ENCODE measurements around the gene PDGFRB.

PDGFRB gene

DNA sequence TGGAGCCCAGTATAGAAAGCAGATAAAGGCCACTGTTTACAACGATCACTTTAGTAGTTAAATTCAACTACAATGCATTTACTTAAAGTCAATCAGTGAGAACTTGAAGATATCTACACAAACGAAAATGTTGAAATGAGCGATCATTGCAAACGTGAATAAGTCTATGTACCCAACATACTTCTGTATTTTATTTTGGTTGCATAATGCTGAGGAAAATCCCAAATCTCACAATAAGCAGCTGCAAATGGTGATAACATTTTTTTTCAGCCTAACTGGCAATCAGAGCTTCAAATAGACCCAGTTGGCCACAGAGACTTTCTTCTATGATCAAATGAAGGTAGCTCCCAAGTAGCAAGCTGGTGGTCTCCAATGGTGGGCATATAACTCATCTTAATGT lies 32.1 kb downstream of the PDGFRB start (continued):
- TF ChIP-seq, protein P1, sequence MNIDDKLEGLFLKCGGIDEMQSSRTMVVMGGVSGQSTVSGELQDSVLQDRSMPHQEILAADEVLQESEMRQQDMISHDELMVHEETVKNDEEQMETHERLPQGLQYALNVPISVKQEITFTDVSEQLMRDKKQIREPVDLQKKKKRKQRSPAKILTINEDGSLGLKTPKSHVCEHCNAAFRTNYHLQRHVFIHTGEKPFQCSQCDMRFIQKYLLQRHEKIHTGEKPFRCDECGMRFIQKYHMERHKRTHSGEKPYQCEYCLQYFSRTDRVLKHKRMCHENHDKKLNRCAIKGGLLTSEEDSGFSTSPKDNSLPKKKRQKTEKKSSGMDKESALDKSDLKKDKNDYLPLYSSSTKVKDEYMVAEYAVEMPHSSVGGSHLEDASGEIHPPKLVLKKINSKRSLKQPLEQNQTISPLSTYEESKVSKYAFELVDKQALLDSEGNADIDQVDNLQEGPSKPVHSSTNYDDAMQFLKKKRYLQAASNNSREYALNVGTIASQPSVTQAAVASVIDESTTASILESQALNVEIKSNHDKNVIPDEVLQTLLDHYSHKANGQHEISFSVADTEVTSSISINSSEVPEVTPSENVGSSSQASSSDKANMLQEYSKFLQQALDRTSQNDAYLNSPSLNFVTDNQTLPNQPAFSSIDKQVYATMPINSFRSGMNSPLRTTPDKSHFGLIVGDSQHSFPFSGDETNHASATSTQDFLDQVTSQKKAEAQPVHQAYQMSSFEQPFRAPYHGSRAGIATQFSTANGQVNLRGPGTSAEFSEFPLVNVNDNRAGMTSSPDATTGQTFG (tag by site-specific recombination; IDR thresholded peaks at IDR 0.05; ENCODE audit: borderline replicate concordance), result no peak
- TF ChIP-seq, protein P2, sequence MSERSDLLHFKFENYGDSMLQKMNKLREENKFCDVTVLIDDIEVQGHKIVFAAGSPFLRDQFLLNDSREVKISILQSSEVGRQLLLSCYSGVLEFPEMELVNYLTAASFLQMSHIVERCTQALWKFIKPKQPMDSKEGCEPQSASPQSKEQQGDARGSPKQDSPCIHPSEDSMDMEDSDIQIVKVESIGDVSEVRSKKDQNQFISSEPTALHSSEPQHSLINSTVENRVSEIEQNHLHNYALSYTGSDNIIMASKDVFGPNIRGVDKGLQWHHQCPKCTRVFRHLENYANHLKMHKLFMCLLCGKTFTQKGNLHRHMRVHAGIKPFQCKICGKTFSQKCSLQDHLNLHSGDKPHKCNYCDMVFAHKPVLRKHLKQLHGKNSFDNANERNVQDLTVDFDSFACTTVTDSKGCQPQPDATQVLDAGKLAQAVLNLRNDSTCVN (tag by site-specific recombination; optimal IDR thresholded peaks at IDR 0.05), result no peak
- no peak for TF ChIP-seq ZNF677 (tag by site-specific recombination; IDR thresholded peaks at IDR 0.05)
- no peak for TF ChIP-seq BCL11A (tag by site-specific recombination; IDR thresholded peaks at IDR 0.05; ENCODE audit: low read depth)
- TF ChIP-seq ZNF585B (tag by site-specific recombination; IDR thresholded peaks at IDR 0.05), result no peak
- no peak for TF ChIP-seq ZNF10 (tag by site-specific recombination; IDR thresholded peaks at IDR 0.05)
- TF ChIP-seq, protein P3, sequence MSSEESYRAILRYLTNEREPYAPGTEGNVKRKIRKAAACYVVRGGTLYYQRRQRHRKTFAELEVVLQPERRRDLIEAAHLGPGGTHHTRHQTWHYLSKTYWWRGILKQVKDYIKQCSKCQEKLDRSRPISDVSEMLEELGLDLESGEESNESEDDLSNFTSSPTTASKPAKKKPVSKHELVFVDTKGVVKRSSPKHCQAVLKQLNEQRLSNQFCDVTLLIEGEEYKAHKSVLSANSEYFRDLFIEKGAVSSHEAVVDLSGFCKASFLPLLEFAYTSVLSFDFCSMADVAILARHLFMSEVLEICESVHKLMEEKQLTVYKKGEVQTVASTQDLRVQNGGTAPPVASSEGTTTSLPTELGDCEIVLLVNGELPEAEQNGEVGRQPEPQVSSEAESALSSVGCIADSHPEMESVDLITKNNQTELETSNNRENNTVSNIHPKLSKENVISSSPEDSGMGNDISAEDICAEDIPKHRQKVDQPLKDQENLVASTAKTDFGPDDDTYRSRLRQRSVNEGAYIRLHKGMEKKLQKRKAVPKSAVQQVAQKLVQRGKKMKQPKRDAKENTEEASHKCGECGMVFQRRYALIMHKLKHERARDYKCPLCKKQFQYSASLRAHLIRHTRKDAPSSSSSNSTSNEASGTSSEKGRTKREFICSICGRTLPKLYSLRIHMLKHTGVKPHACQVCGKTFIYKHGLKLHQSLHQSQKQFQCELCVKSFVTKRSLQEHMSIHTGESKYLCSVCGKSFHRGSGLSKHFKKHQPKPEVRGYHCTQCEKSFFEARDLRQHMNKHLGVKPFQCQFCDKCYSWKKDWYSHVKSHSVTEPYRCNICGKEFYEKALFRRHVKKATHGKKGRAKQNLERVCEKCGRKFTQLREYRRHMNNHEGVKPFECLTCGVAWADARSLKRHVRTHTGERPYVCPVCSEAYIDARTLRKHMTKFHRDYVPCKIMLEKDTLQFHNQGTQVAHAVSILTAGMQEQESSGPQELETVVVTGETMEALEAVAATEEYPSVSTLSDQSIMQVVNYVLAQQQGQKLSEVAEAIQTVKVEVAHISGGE (tag by site-specific recombination; conservative IDR thresholded peaks at IDR 0.05; ENCODE audit: low read depth), result no peak
- no peak for TF ChIP-seq ZNF202 (tag by site-specific recombination; IDR thresholded peaks at IDR 0.05; ENCODE audit: borderline replicate concordance)
- TF ChIP-seq ZNF335 (tag by site-specific recombination; conservative IDR thresholded peaks at IDR 0.05), result no peak
- no peak for TF ChIP-seq ZNF660 (tag by site-specific recombination; IDR thresholded peaks at IDR 0.05)
- TF ChIP-seq ZFHX2 (tag by site-specific recombination; conservative IDR thresholded peaks at IDR 0.05), result no peak
- TF ChIP-seq ZNF394 (tag by site-specific recombination; IDR thresholded peaks at IDR 0.05; ENCODE audit: borderline replicate concordance), result no peak

DNA sequence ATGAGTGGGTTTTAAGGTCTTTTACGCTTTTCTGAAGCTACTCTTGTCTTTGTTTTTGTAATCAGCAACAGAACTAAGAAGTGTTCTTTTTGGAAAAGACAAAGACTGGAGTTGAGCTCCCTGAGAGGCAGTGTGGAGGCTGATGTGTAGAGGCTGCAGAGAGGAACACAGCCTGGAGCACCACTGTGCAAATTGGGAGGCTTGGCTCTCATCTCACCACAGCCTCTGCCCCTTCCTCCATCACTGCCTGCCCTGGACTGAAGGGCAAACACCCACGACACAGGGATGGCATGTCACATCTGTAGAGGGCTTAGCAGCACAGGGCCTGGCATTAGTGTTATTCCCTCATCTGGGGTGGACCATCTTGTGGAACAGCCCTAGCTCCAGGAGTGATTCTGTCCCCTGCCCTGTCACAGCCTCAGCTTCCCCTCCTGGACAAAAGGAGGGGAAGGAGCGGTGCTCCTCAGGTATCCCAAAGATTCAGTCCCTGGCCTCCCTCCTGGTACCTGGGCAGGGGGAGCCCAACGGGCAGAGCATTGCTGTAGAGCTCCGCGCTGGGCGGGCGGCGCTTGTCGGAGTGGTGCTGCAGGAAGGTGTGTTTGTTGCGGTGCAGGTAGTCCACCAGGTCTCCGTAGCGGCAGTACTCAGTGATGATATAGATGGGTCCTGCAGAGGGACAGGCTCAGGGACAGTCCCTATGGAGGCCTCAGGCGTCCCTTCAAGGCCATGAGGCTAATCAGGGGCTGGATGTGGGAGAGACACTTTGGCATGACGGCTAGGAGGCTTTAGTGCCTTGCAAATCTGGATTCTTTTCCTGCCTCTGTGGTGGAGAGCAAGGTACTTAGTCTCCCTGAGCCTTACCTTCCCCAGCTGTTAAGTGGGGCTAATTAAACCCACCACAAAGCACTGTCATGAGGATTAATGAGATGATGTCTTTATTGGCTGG lies 32.8 kb downstream of the PDGFRB start:
- ChIA-PET CTCF (interaction anchor here (0.5 to 1.5 kb wide), 10 partner anchors 11 to 1165 kb away, joined by 3 to 5 read pairs (median 3); no protein-coding TSS in a partner anchor), POLR2A (interaction anchor here (1.1 kb wide), 1 partner anchor 22 kb away, joined by 3 read pairs; no protein-coding TSS in a partner anchor)
- Histone ChIP-seq H3K27ac (ENCODE audit: extremely low read depth, low read depth, low read length) (no peak overlapping the region), H3K36me3 (ENCODE audit: control insufficient read depth in 2 of 2, insufficient read depth in 1 of 2, low read length in 2 of 2) (no peaks in the 10 kb centered on the region), H3K4me3 (ENCODE audit: low read depth, low read length) (no peak overlapping the region), H3K4me1 (ENCODE audit: control insufficient read depth, insufficient read depth, low read length) (no peaks in the 10 kb centered on the region), H3K9me3 (ENCODE audit: control insufficient read depth, insufficient read depth, low read depth, low read length) (no peaks in the 10 kb centered on the region)
- no peak for TF ChIP-seq BCL11A (tag by site-specific recombination; IDR thresholded peaks at IDR 0.05; ENCODE audit: low read depth)
- TF ChIP-seq ZNF596 (tag by site-specific recombination; IDR thresholded peaks at IDR 0.05), result no peak
- TF ChIP-seq ZNF112 (tag by site-specific recombination; IDR thresholded peaks at IDR 0.05), result no peak
- TF ChIP-seq ZNF132 (tag by site-specific recombination; IDR thresholded peaks at IDR 0.05; ENCODE audit: borderline replicate concordance), result no peak

All from HEK293 (cell line).